DMS79 (cell line): ENCODE data around the gene GAL.

Experiments used
- DNase-seq: peaks from one replicate; lab custom pipeline; 2025; lab: John Stamatoyannopoulos, UW

GAL gene

DNA sequence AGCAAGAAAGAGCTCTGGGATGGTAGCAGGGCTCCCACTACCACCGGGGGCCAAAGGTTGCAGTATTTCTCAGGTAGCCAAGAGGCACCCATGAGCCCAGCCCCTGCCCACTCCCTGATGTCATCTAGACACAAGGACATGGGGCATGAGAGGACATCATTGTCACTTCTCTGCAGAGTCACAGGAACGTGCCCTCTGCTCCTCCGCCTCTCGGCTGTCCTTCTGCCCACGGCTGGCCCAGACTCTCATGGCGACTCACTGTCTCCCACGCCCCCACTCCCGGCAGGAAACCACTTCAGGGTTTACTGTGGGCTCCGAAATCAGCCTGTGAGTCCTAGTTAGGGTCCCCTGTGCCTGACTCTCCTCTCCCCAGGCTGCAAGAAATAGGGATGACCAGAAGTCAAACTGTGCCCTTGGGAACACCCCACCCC, 1.8 kb upstream of the GAL start:
- DNase-seq: no peak

DNA sequence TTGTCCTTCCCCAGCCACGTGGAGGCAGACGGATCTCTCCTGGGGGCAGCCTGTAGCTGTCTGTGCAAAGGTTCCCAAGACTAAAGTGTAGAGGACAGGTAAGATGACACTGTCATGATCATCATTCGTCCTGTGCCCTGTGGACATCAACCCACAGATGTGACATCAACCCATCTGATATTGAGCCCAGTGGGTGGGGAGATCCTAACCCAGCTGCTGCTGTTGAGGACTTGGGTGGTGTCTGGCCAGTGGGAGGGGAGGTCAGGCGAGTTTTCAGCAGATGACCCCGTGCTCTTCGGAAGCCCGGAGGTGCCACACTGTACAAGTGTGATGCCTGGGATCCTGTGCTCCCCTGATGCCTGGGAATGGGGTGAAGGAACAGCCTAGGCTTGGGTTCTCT, 1.2 kb upstream of the GAL start:
- DNase-seq: no peak

DNA sequence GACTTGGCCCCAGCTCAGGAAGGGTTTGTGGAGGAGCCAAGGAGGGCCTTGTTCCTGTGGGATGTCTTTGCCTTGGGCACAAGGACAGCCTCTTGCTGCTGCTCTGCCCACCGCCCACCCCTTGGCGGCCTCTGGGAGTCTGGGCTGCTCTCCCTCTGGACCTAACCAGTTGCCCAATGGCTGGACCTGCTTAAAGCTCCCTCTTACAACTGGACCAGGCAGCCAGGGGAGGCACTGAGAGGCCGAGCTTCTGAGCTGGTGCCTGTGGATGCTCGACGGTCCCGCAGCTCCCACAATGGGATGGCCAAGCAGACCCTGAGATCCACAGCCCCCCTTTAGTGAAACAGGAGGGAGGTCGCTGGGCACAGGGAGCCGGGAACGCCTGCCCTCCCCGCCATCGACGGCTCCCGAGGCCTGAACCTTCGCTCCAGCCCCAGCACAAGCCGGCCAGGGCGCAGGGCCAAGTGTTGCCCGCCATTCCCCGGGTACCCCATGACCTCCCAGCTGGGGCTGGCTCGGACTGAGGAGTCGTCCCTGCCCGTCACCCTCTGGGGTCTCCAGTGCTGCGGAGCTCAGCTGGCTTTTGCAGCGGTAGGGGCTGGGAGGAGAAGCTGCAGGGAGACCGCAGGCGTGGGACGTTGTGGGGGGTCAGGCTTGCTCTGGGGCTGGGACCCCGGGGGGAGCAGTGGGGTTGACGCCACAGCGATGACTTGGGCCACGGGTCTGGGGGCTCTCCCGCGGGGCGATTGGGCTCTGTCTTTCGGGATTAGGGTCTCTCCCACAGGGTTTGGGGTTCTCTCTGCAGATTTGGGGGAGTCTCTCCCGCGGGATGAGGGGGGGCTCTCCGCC, 584 bp upstream of the GAL start:
- no peak for DNase-seq

DNA sequence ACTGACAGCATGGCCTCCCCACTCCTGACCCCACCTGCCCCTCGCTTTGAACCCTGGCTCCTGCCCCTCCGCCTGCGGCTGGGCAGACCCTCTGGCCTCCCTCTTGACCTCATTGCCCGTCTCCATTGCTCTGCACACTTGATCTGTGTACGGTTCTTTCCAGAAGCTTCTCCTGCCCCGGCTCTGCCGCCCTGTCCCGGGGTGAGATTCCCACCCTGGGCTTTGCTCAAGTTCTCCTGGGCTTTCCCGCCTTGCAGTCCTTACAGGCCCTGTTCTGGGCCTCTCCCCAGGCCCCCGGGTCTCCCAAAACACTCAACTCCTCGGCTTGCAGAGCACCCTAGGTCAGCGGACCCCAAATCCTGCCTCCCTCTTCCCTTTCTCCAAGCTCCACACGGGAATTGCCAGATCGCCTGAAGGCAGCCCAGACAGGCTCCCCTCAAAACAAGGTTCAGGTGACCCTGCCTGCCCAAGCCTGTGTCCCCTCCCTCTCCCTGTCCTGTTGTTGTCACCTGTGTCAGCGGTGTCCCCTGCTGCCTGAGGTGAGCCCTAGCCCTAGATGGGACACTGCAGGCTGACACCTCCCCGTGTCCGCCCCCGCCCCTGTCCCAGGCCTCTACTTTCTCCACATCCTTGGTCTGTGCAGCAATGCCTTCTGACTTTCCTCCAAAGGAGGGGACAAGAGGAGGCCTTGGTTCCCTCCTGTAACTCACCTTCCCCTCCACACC, 1.5 kb downstream of the GAL start:
- DNase-seq: no peak

DNA sequence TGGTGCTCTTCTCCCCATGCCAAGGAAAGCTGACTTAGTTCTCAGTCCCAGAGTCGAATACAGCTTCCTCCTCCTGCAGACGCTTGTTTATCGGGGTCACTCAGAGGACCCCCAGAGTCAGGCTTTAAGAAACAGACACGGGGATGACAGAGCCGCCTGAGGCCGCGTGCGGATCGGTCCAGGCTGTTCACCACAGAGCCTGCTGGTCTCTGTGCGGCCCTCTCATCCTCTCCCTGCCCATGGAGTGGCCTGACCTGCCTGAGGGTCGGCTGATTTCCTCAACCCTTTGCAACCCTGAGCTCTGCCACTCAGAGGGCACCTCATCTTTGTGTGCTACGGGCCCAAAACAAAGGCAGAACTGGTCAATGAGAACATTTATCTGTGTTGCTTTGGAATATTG, 2.1 kb downstream of the GAL start:
- DNase-seq: no peak

DNA sequence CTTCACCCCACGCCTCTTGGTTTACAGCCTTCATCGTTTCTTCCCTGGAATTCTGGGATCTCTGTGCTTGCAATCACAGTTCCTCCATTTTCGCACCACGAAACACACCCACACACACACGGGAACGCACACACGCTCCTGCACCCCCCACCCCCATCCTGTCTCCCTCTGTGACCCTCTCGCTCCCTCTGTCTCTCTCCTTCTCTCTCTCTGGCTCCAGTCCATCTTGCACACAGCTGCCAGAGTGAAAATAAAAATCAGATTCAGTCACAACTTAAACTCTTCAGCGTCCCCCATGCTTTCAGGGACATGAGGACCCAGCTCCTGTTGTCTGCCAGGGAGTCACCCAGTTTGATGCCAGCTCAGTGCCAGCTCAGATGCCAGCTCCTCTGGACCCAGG, 3.0 kb downstream of the GAL start:
- no peak for DNase-seq

DNA sequence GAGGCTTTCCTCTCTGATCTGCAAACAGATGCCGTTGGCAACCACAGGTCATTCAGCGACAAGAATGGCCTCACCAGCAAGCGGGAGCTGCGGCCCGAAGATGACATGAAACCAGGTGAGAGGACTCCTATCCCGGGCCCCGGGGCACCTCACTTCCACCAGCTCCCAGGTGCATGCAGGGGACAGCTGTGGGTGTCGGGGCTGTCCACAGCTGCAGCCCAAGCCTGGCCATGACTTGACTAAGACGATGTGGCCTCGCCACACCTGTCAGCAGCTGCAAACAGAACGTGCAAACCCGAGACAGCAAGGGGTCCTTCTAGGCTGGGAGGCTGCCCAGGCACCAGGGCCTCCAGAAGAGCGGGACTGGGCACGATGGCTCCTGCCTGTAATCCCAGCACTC, 3.6 kb downstream of the GAL start:
- DNase-seq: no peak

DNA sequence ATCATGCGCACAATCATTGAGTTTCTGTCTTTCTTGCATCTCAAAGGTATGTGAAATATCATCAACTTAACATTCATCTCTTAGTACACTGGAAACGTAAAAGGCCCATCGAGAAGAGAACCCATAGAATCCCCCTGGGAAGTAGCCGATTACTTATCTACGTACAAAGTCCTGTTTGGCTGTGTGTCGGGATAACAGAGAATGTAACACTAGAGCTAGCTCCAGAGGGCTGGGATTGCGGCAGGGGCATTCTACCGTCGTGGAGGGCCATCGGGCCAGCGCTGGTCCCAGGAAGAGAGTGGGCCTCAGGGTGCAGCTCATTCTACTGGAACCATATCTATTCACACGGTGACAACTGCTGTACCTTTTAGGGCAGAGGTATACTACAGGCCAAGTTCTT, 4.5 kb downstream of the GAL start:
- no peak for DNase-seq

DNA sequence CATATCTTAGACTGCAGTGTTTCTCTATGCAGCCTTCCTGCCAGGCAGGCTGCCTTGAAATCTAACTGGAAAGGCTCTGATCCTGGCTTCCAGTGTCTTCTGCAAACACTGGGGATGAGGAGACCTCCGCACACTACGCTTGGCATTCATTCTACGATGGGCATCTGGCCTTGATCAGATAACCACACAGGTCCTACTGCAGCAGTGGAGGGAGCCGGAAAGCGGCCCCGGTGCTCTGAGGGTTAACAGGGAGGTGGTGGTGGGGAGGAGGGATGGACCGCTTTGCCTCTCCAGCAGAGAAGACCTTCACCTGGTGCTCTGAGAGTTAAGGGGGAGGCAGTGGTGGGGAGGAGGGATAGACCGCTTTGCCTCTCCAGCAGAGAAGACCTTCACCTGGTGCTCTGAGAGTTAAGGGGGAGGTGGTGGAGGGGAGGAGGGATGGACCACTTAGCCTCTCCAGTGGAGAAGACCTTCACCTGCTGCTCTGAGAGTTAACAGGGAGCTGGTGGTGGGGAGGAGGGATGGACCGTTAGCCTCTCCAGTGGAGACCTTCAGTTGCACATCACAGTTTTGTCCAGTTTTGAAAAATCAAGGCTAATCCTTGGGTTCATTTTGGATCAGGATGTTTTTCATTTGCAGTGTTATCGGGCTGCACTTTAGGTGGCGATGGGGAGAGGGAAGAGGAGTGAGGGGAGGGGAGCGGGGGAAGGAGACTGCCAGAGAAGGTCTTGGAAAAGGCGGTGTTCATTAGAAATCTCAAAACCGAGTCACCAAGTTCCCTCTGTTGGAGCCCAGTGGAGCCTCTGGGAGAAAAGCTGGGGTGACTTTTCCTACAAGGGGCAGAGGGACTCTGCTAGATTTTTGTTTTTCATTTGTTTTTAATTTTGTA, 5.6 kb downstream of the GAL start:
- DNase-seq: no peak

DNA sequence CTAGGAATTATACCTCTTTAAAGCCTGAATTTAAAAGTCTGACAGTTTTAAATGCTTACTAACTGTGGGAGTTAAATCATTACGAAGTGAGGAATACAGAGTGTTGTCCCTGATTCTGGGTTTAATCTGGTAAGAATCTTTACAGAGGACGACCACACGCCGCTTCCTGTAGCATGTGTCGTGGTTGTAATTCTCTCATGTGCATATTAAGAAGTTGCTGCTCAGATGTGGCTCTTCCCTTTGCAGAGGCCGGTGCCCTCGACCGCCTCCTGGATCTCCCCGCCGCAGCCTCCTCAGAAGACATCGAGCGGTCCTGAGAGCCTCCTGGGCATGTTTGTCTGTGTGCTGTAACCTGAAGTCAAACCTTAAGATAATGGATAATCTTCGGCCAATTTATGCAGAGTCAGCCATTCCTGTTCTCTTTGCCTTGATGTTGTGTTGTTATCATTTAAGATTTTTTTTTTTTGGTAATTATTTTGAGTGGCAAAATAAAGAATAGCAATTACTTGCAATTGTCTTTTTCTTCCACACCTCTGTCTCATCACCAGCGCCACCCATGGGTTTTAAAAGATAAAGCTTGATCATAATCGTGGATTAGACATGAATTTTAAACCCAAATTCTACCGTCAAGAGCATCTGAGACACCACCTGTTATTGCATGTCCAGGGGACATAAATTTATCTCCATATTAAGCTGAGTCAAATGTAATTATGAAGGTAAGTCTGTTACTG, 6.5 kb downstream of the GAL start:
- no peak for DNase-seq

DNA sequence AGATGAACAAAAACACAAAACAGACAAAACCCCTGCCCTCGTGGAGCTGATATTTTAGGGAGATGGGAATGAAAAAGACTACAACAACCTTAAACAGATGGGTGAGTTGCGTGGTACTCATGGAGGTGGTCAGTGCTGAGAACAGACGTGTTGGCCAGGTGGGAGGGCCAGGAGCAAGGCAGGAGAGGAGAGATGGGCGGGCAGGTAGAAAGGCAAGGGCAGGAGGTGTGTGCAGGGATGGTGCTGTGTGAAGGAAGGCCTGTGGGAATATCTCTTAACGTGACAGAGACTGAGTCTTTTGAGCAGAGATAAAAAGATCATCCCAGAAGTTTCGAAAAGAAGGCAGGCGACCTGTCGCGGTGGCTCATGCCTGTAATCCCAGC, 7.0 kb downstream of the GAL start:
- DNase-seq: no peak

DNA sequence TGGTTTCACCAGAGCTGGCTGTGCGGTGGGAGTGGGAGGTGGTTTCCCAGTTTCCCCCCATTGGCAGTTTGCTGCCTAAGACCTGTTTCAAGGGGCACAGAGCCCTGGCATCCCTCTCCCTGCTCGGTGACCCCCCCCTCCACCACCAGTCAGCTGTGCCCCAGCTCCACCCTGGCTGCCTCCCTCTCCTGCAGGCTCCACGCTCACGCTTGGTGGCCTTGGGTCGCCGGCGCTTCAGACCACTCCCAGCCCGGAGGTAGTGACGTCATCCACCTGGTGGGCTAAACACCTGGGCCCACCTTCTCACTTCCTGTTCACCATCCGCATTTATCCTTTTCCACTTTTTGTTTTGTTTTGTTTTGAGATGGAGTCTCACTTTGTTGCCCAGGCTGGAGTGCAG, 7.8 kb downstream of the GAL start:
- DNase-seq: no peak

DNA sequence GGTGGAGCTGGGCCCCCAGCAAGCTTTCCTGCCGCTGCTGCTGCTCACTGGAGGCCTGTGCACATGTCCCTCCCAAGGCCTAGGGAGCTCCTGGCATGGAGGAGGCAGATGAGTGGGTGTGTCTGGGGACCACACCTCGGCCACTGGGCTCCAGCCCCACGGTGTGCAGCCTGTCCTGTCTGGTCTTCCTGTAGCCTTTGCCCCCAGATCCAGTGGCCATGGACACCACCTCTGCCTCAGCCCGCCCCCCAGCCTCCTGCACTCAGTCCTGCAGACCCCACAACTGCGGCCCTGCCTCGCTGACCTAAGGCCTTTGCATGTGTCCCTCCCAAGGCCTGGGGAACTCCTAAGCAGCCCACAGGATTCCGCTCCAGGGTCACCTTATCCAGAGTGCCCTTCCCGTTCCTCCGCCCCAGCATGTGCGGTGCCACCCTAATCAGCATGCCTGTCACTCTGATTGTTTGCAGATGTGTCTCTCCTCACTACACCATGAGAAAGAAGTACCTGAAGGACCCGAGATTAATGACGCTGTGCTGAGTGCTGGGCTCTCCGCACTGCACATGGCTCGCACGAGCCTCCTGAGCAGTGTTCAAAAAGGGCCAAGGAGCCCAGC, 8.6 kb downstream of the GAL start:
- no peak for DNase-seq

DNA sequence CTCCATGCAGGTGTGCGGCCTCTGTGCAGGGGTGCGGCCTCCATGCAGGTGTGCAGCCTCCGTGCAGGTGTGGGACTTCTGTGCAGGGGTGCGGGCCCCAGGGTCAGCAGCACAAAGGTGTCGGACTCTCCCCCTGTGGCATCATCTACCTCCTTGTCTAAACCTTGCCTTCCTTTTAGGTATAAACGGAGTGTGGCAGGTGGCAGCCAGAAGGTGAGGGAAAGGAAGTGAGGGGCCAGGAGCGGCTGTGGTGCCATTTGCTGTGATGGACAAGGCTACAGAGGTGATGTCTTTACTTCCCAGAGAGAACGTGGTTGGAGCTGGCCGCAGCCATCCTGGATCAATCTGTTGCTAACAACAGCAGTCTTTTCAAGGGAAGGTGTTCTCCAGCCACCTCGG, 9.1 kb downstream of the GAL start:
- no peak for DNase-seq

DNA sequence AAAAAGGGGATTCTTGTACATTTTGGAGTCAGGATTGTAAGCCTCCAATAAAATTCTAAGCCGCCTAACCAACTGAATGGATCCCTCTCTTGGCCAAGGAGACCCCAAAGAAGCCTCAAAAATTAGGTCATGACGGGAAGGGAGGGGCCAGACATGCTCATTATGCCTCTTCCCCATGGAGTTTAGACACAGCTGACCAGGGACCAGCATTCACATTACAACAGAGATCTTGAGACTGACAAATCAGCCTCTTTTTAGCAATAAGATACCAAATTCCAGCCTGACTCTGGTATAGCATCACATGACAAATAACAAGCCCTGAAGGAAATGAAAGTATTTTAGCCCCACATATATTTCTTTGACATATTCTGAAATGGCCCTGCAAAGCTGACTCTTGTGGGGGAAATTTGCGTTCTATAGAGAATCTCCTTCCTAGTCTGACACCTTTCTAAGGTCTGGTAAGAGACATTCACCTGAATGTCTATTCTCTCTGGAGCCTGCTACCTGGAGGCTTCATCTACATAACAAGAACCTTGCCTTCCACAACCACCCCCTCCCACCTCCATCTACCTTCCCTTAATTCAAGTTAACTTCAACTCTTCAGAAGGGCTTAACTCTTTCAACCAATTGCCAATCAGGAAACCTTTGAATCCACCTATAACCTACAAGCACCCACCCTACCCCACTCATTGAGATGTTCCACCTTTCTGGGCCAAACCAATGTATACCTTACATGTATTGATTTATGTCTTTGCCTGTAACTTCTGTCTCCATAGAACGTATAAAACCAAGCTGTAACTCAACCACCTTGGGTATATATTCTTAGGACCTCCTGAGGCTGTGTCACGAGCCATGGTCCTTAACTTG, 10.3 kb downstream of the GAL start:
- no peak for DNase-seq

DNA sequence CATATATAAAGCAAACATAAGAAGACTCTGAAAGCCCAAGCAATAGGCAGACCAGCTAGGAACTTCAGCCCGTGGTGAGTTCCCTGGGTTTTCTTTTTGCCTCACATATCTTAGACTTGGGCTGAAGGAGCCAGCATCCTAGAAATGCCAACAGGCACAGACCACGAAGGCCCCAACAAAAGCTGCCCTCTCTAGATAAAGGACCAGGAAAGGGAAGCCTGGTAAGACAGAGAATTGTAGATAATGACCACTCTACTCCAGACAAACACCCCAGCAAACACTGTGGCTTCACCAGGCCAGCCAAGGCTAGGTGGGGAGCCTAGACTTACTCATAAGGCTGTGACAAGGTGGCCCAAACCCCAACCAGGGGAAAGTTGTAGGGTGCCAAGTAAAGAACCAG, 11.2 kb downstream of the GAL start:
- DNase-seq: no peak

DNA sequence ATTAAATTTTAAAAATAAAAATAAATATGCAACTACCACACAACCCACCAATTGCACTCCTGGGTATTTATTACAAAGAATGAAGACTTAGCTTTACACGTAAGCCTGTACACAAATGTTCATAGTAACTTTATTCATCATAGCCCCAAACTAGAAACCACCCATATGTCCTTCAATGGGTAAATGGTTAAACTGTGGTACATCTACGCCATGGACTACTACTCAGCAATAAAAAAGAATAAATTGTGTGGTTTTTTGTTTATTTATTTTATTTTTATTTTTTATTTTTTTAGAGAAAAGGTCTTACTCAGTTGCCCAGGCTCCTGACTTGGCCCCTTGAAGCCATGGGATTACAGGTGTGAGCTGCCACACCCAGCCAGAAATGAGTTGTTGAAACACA, 14.6 kb downstream of the GAL start:
- DNase-seq: no peak

DNA sequence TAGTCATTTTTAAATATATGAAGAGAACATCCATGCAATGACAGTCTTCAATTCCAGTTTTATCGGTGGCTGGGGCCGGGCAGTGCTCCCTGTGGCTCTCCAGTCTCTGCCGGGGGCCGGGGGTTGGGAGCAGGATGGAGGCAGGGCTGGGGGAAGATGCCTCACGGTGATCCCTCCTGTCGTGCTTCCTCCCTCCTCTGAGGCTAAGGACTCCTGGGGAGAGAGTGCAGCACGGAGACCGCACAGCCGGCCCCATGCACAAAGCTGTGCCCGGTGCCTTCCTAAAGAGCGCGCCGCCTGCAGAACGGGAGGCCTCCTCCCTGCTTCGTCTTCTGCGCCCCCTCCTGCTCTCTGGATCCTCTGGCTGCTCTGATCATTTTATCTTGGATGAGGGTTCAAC, 20.5 kb downstream of the GAL start:
- no peak for DNase-seq

DNA sequence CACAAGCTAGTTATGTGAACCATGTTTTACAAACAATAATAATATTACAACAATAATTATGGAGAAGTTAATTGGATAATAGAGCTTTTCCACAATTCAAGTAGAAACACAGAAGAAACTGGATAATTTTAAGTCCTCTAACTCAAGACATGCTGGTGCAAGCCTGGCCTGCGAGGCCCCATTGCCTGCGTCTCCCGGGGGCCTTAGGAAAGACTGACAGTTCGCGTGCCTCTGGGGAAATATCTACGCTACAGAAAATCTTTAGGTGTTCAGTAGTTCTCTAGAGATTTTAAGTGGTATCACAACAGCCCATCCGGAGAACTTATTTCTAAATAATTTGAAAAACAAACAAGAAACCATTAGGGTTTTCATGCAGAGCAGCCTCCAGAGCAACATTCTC, 23.2 kb downstream of the GAL start:
- DNase-seq: no peak

DNA sequence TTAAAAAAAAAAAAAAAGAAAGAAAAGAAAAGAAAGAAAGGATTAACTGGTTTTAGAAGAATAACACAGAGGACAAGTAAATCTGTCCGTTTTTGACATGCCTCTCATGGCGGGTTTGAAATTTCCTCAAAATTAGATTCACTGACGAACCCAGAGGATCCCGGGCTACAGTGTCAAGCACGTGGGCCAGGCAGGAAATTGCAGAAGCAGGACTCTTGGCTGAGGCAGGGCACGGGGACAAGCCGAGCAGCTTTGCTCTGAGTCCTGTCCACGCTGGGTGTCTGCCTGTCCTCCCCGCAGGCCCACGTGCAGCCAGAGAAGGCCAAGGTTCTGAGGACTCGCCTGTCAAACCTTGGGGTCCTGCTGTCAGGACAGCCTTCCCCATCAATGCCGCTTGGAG, 24.7 kb downstream of the GAL start:
- DNase-seq: no peak

DNA sequence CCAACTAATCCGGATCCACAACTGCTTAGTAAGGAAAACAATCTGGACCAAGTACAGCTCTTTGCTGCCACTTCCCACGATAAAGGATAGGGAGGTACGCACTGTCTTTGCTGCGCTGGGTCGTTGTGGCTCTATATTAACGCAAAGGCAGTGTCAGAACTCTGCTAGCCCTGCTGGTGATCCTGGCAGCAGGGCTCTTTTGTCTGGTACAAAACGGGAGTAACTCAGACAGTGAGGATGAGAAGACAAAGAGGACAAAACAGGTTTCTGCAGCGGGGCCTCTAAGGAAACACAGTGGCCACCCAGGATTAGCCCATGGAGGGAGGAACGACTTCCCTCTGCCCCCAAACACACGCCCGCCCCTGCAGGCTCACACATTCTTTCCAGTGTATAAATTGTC, 26.1 kb downstream of the GAL start:
- no peak for DNase-seq
